GM18517 (cell line): ENCODE data around the gene VTCN1.
"Not testable (repeated sequence)": the region's sequence is repeated elsewhere in the genome, so short reads cannot be mapped to it uniquely, and the experiment has no call there.

ENCODE experiments used
- ATAC-seq: cut with Tn5 transposase; IDR thresholded peaks from one replicate; pipeline ENCODE4 v1.9.1; 2021; ENCODE audit warnings: mild to moderate bottlenecking, moderate library complexity; ENCODE audit not compliant: unreplicated experiment

Gene VTCN1

DNA sequence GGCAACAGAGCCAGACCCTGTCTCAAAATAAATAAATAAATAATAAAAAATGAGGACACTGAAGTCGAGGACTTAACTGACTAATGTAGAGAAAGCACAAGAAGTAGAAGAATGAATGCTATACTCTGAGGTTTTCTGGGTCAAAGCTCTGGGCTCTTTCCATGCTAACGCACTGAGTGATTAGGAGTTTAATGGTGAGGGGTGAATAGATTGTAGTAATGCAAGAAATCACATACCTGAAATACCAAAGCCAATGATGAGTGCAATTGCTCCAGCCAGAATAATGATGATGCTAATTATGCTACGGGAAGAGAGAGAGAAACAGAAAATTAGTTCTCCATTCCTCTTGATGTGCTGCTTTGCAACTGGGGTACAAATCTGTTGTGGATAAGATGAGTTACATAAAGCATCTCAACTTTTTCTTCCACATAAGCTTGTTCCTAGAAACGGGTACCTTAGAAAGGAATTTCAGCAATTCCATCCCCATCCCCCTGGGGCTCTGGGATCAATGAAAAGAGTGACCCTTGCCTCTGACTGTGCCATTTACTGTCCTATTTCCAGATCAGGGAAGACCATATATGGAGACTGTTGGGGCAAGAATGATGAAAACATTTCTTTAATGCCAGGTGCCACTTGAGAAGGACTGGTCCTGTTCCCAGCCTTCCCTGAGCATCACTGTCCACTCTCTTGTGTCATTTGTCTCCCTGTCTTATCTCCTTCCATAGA, 40.7 kb downstream of the VTCN1 start:
- ATAC-seq: no peak

GRCh38 chr1:117167402-117167801, 43.3 kb downstream of the VTCN1 start:
- ATAC-seq: no peak

- no peak for ATAC-seq
Measured at GRCh38 chr1:117166076-117166475, 44.7 kb downstream of the VTCN1 start.

- ATAC-seq: no peak
Measured at GRCh38 chr1:117164209-117164608, 46.5 kb downstream of the VTCN1 start.

- ATAC-seq: no peak
Measured at GRCh38 chr1:117162816-117163215, 47.9 kb downstream of the VTCN1 start.

DNA sequence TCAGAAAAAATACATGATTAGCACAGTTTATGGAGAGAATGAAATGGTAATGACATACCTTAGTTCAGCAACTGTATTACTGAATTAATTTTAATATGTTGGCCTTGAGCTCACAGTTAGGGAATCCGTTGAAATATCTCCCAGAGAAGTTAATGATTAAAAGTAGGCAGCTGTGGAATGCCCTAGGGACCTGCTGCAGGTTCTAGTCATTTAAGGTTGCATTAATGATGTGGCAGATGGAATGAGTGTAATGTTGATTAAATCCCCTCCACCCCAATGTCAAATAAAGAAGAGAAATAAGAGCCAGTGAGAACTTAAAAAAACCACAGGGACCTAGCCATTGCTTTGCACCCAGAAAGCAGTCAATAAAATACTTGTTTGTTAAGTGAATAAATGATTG, 48.8 kb downstream of the VTCN1 start:
- no peak for ATAC-seq

DNA sequence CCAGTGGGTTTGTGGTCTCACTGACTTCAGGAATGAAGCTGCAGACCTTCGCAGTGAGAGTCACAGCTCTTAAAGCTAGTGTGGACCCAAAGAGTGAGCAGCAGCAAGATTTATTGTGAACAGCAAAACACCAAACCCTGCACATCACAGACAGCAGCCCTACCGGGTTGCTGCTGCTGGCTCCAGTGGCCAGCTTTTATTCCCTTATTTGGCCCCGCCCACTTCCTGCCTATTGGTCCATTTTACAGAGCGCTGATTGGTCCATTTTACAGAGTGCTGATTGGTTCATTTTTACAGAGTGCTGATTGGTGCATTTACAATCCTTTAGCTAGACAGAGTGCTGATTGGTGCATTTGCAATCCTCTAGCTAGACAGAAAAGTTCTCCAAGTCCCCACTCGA, 59.4 kb downstream of the VTCN1 start:
- ATAC-seq: not testable (repeated sequence)

GRCh38 chr1:117150316-117150715, 60.4 kb downstream of the VTCN1 start:
- ATAC-seq: no peak

- no peak for ATAC-seq
Measured at GRCh38 chr1:117147856-117148588, 62.7 kb downstream of the VTCN1 start.

GRCh38 chr1:117147341-117147831, 63.3 kb downstream of the VTCN1 start:
- ATAC-seq: no peak

DNA sequence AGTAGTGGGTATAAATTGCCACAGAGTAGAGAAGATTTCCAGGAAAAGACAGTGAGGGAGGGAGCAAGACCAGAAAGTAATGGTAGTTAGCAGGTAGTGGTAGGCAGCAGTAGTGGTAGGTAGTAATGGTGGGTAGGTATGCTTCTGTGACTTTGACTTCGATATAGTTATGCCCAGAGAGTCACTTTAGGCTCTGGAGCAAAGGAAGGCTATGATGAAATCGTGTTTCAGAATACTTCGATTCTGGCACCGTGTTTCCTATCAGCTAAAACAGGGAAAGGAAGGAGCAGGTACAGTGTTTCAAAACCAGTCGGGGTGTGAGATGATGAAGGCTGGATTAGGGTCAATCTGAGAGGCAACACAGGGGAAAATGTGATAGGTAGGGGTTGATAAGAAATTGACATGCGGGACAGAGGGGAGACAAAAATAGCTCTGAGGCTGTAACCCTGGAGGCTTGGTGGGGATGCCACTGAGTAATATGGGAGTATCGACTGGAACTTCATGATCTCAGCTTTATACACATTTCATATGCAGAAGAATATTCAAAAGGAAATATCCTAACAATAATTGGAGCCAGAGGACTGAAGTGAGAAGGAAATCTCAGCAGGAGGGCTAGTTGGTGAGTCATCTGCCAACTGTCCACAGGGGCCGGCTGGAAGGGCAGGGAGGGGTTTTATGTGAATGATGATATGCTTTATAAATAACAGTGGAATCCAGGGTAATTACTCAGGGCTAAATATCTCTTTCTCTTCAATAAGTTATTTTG, 64.0 kb downstream of the VTCN1 start:
- ATAC-seq: no peak

DNA sequence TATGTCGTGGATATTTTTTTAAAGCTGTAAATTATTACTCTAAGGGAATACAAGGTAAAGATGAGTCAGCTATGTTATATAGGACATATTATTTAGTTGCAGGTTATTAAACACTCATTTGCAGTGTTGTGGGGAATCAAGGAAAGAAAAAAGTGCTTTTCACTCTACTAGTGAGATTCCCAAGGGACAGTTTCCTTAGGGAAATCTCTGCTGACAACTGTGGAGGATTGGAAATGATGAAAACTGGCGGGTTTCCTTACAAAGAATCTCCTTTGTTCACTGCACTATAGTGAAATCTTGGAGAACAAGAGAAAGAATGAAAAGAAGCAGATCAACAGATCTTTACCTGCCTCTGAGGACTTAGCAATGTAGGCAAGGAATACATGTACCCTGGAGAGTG, 64.7 kb downstream of the VTCN1 start:
- ATAC-seq: no peak

DNA sequence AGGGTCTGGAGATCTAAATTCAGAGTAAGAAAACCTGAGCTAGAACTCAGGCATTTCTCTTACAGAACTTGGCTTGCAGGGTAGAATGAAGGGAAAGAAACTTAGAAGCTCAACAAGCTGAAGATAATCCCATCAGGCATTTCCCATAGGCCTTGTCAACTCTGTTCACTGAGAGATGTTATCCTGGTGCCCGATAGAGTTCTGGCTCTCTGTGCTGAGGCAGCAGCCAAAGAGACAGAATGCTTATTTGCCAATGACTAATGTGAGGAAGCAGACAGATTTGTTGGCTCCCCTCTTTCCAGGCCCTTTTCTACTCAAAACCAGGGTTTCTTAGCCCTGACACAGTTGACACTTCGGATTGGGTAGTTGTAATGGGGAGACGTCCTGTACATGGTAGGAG, 66.9 kb downstream of the VTCN1 start:
- ATAC-seq: no peak

- ATAC-seq: no peak
Measured at GRCh38 chr1:117143172-117143571, 67.6 kb downstream of the VTCN1 start.

- ATAC-seq: no peak
Measured at GRCh38 chr1:117142200-117142599, 68.5 kb downstream of the VTCN1 start.

DNA sequence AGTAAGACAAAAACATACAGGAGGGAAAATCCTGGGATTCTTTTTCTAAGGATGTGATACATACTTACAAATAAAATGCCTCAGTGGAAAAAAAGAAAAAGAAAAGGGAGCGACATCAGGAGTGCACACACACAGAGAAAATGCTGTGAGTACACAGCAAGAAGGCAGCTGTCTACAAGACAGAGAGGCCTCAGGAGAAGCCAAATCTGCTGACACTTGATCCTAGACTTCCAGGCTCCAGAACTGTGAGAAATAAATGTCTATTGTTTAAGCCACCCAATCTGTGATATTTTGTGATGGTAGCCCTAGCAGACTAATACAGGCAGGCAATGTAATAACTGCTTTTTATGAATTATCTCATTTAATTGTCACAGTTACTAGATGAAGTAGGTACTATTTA, 72.2 kb downstream of the VTCN1 start:
- no peak for ATAC-seq

DNA sequence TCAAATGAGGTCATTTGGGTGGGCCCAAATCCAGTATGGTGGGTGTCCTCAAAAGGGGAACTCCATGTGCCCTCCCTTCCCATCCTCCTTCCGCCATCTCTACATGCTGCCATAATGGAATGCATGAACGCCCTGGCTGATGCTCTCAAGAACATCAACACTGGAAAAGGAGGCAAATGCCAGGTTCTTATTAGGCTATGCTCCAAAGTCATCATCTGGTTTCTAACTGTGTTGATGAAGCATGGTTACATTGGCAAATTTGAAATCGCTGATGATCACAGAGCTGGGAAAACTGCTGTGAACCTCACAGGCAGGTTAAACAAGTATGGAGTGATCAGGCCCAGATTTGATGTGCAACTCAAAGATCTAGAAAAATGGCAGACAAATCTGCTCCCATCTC, 72.6 kb downstream of the VTCN1 start:
- no peak for ATAC-seq

- no peak for ATAC-seq
Measured at GRCh38 chr1:117137281-117137855, 73.4 kb downstream of the VTCN1 start.

GRCh38 chr1:117136749-117137148, 74.0 kb downstream of the VTCN1 start:
- ATAC-seq: no peak

- ATAC-seq: no peak
Measured at GRCh38 chr1:117135329-117135728, 75.4 kb downstream of the VTCN1 start.

- no peak for ATAC-seq
Measured at GRCh38 chr1:117130526-117130925, 80.2 kb downstream of the VTCN1 start.
